ENCODE results near the gene TTLL11.

Gene TTLL11

DNA sequence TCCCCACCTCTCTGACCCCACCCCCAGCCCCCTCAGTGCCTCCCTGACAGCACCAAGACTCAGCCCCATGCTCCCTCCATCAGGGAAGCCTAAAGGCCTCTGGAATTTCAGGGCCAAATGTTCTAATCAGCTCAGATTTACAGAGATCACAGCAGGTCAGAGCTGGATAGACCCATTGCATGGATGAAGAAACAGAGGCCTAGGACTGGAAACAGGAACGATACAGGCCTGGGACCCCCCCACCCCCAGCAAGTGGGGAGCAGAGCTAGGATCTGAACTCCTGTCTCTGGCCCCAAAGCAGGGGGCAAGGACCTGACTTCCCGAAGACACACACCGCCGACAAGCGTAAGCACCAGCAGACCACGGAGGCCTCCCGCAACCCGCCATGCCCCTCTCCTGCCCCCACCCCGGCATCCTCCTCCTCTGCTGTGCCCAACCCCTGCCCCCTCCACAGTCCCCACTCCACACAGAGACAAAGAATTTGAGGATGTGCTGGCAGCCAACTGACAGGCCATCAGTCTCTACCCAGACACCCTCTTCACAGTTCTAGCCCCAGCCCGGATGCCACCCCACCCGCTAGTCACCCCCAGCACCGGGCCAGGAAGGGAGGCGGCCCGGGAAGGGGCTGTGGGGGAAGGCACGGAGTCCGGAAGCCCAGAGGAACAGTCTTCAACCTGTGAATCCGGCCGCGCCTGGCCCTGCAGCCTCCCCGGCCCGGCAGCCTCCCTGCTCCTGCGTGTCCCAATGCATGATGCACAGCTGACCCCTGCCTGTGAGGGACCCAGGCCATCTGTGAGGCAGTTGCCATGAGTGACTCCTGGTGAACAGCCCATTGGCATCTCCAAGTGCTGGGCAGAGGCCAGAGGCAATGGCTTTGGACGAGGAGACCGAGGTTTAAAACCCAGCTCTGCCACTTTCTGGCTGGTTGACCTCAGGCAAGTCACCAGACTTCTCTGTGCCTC is 35.2 kb upstream of the TTLL11 start:
- peaks cover 23% of the 10 kb centered on the region for H3K4me1 Mint-ChIP-seq
- H3K4me3 Mint-ChIP-seq = no peak overlapping the region
- no peak overlapping the region for H3K27ac Mint-ChIP-seq
- DNase-seq (ENCODE audit: low spot score in 2 of 2) (no peak), ATAC-seq (no peak)
- no peaks in the 10 kb centered on the region for H3K36me3 Mint-ChIP-seq
- H3K9me3 Mint-ChIP-seq = no peaks in the 10 kb centered on the region

DNA sequence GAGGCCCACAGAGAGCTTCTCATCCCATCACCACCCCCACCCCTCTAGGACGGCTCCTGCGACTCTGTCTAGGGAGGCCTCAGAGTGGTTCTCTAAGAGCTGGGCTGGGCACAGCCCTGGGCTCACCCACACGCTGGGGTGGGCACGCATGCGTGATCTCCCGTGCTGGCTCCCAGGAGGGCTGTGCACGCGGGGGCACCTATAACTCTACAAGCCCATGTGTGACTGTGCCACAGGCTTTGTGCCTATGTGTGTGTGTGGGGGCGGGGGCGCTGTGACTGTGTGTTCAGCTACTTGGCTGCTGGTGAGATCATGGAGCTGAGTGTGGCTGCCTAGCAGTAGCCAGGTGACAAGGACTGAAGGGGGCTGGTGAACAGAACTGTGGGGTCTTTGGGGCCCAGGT is 34.3 kb upstream of the TTLL11 start:
- DNase-seq (ENCODE audit: low spot score in 2 of 2) (no peak), ATAC-seq (no peak)
- H3K4me1 Mint-ChIP-seq = peaks cover 23% of the 10 kb centered on the region
- H3K4me3 Mint-ChIP-seq = no peak overlapping the region
- no peak overlapping the region for H3K27ac Mint-ChIP-seq
- H3K36me3 Mint-ChIP-seq = no peaks in the 10 kb centered on the region
- H3K9me3 Mint-ChIP-seq = no peaks in the 10 kb centered on the region

DNA sequence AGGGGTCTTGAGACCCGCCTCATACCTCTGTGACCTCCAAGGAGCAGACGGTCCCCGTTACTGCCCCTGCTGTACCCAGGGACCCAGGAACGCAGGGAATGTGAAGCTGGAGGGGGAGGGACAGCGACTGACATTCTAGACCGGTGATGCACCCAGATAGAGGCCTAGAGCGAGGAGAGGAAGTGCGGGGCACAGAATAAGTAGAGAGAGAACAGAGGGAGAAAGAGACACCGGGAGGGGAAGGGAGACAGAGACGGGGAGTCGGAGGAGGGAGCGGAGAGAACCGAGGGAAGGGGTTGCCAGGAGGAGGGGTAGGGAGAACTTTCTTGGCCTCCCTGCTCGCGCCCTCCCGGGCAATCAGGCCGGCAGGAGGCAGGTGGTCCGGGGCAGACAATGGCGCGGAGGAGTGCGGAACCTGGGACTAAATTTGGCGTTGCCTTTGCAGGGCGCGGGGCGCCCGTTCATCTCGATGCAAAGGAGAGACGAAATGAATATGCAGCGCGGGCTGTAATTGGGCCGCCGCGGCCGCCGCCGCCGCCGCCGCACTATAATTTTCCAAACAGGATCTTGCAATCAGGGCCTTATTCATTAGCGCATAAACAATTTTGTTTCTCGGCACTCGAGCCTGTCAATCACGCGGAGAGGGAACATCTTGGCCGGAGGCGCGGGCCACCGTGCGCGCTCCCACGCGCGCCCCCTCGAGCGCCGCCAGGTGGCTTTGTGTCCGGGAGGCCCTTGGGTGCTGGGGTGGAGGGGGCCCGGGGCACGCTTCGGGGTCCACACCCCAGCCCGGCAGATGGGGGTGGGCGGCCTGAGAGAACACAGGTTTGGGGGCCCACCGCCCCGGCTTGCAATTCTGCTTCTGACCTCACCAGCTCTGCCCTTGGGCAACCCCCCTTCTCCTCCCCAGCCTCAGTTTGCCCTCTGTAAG is 33.5 kb upstream of the TTLL11 start:
- Mint-ChIP-seq H3K4me3 (peak overlapping the region; percentile 43), H3K4me1 (peaks cover 23% of the 10 kb centered on the region), H3K27ac (no peak overlapping the region), H3K36me3 (no peaks in the 10 kb centered on the region), H3K9me3 (no peaks in the 10 kb centered on the region)
- ATAC-seq (no peak), DNase-seq (ENCODE audit: low spot score in 2 of 2) (no peak)

DNA sequence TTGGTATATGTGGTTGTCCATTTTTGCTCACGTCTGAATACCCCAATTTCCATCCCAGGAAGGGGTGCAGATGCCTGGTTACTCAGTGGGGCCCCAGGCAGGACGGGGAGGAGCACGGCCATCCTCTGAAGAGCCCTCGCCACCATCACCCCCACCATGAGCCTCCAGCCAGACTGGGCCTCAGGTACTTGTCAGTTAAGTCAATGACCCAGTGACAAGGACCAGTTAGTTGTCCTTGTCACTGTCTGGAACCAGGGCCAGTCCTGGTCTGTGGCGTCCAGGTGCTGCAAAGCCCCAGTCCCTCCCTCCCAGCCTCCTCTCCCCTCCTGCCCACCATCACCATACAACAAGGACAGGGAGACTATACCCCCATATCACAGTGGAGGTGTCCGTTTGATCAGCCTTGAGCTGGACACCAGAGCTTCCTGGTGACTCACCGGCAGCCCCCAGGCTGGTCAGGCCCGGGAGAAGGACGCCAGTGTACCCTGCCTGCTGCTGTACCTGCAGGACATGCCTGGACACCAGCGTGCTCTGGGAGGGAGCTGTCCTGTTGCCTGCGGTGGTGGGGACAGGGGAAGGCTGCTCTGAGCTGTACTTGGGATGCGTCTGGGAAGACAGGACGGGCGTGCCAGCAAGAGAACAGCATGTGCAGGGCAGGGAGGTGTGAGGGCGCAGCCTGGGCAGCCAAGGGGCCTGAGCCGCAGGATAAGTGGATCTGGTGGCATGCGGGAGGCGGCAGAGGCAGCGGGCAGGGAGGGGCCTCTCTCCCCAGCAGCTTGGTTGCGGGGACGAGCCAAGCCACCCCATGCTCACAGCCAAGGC is 32.6 kb upstream of the TTLL11 start:
- peak overlapping the region; percentile 43 for H3K4me3 Mint-ChIP-seq
- H3K27ac Mint-ChIP-seq = no peak overlapping the region
- H3K9me3 Mint-ChIP-seq = no peaks in the 10 kb centered on the region
- no peak for DNase-seq (ENCODE audit: low spot score in 2 of 2)
- H3K36me3 Mint-ChIP-seq = no peaks in the 10 kb centered on the region
- peak; percentile 2 for ATAC-seq
- H3K4me1 Mint-ChIP-seq = peaks cover 23% of the 10 kb centered on the region

DNA sequence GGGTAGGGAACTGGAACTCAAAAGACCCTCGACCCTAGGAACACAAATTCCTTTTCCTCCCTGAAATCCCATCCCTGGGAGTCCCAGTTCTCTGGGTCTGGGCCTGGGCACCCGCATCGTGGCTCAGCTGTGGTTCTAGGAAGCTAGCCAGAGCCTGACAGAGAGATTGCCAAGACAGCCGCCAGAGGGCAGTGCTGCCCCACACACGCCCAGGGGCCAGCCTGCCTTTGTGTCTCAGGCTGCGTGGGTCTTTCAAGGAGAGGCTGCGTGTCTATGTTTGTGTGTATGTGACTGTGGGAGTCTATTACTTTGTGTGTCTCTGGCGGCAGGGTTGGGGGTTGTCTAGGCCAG is 32.0 kb upstream of the TTLL11 start:
- ATAC-seq = peak; percentile 79
- H3K4me3 Mint-ChIP-seq = no peak overlapping the region
- H3K4me1 Mint-ChIP-seq = peaks cover 23% of the 10 kb centered on the region
- no peaks in the 10 kb centered on the region for H3K9me3 Mint-ChIP-seq
- H3K27ac Mint-ChIP-seq = no peak overlapping the region
- DNase-seq (ENCODE audit: low spot score in 2 of 2) = peak; percentile 71 to 88
- H3K36me3 Mint-ChIP-seq = no peaks in the 10 kb centered on the region

DNA sequence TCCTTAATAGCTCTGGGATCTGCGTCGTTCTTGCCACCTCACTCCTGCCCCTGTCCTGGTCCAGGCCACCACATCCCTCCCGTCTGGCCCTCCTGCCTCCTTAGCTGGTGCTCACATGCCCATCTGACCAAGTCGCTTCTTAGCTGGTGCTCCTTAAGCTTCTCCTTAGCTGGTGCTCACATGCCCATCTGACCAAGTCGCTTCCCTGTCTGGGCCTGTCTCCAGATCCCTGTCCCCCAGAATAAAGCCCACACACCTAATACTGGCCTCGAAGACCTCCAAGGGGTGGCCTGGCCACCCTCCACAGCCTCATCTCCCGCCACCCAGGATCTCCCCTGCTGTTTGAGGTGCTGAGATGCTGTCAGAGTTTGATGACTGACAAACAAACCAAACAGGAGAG is 31.4 kb upstream of the TTLL11 start:
- Mint-ChIP-seq H3K36me3 (no peaks in the 10 kb centered on the region), H3K27ac (no peak overlapping the region), H3K9me3 (no peaks in the 10 kb centered on the region), H3K4me1 (peaks cover 23% of the 10 kb centered on the region), H3K4me3 (no peak overlapping the region)
- no peak for ATAC-seq
- DNase-seq (ENCODE audit: low spot score in 2 of 2) = no peak

DNA sequence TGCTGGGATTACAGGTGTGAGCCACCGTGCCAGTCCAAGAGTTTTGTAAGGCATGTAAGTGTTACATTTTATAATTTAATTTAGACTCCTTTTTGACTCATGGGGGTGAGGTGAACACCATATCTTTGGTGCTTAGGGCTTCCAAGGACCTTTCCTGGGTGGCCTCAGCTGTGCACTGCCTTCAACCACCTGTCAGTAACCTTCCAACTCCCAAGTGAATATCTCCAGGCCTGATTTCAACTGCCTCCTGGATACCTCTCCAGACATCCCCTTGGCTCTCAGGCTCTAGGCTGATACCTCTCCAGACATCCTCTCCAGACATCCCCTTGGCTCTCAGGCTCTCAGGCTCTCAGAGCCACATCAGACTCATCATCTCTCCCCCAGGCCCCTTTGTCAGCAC is 30.9 kb upstream of the TTLL11 start:
- H3K4me1 Mint-ChIP-seq = peaks cover 23% of the 10 kb centered on the region
- H3K36me3 Mint-ChIP-seq = no peaks in the 10 kb centered on the region
- H3K27ac Mint-ChIP-seq = no peak overlapping the region
- DNase-seq (ENCODE audit: low spot score in 2 of 2) = no peak
- H3K4me3 Mint-ChIP-seq = no peak overlapping the region
- no peak for ATAC-seq
- H3K9me3 Mint-ChIP-seq = no peaks in the 10 kb centered on the region

DNA sequence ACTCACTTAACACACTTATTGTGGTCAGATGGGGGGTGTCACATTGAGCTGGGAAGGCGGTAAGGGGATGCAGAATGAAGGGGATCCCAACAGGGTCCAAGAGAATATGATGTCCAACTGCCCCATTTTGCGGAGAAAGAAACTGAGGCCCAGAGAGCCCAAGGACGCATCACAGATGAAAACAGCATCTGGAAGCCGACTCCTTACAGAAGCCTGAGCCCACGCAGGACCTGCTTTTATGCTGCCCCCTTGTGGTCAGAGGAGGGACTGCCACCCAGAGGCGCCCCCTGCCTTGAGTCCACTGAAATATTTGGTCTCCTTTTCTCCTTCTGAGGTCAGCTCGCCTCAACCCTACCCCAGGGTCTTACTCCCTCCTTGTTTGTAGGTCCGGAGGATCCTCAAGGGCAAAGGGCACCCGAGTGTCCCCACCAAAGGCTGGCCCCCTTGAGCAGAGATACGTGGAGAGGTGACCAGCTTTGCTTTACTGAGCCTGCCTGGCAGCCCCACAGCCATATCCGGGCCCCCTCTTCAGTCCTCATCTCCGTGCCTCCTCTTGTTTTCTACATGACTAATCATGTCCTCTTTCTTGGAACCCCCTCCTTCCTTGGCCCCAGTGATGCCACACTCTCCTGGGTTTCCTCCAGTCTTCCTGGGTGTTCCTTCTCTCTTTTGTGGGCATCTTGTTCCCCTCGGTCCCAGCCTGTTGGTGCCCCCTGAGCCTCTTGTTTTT is 30.0 kb upstream of the TTLL11 start:
- no peaks in the 10 kb centered on the region for H3K36me3 Mint-ChIP-seq
- H3K4me3 Mint-ChIP-seq = no peak overlapping the region
- H3K9me3 Mint-ChIP-seq = no peaks in the 10 kb centered on the region
- DNase-seq (ENCODE audit: low spot score in 2 of 2) = peak; percentile 68 to 90
- H3K4me1 Mint-ChIP-seq = peaks cover 23% of the 10 kb centered on the region
- ATAC-seq = peak; percentile 57
- H3K27ac Mint-ChIP-seq = no peak overlapping the region

DNA sequence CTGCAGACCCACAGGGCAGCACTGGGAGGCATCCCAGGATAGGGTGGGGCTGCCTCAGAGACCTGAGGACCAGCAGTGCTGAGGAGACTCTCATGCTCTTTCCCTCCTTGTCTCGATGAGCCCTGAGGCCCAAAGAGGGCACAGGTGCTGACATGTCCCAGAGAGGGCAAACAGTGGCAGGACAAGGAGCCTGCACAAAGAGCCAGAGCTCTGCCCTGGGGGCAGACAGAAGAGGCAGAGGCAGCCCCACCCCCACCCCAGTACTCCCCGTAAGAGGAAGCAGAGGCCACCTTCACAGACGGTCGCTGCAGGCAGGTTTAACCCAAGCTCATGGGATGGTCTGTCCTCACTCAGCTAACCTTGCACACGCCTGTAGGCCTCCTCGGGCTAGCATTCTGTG is 29.4 kb upstream of the TTLL11 start:
- Mint-ChIP-seq H3K27ac (peak overlapping the region; percentile 34), H3K9me3 (no peaks in the 10 kb centered on the region), H3K4me1 (peaks cover 23% of the 10 kb centered on the region), H3K36me3 (no peaks in the 10 kb centered on the region), H3K4me3 (no peak overlapping the region)
- peak; percentile 5 for ATAC-seq
- no peak for DNase-seq (ENCODE audit: low spot score in 2 of 2)

DNA sequence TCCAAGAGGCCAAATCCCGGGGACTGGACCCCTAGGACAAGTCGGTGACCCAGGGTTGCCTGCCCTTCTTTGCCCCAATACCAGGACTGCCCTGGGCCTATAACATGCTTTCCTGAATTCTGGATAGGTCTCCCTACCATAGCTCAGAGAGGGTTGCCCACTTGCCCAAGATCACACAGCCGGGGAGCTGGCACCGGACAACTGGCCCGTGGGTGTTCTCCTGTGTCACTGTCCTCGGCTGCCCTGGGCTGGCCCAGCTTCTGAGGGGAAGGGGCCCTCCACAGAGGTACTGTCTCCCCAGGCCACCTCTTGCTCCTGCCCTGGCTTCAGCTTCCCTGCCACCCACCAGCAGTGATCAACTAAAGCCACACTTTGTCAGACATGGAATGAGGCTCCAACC is 28.8 kb upstream of the TTLL11 start:
- H3K4me1 Mint-ChIP-seq = peaks cover 23% of the 10 kb centered on the region
- no peaks in the 10 kb centered on the region for H3K9me3 Mint-ChIP-seq
- DNase-seq (ENCODE audit: low spot score in 2 of 2) (no peak), ATAC-seq (no peak)
- peak overlapping the region; percentile 34 for H3K27ac Mint-ChIP-seq
- no peaks in the 10 kb centered on the region for H3K36me3 Mint-ChIP-seq
- no peak overlapping the region for H3K4me3 Mint-ChIP-seq

DNA sequence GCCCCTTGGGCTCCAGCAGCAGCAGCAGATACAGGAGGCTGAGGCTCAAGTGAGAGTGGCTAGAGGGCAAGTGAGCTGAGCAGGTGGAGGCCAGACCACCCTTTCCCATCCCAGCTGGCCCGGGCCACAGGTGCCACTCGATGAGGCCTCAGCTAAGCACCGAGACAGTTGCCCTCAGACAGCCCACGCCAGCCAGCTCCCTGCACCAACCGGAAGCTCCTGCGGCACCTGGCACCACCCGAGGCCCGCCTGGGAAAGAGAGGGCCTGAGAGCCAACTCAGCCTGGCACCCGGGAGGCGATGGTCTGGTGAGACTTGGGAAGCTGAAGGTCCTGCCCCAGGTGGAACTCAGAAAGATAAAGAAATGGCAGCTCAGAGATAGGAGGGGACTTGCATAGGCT is 28.3 kb upstream of the TTLL11 start:
- H3K36me3 Mint-ChIP-seq = no peaks in the 10 kb centered on the region
- no peaks in the 10 kb centered on the region for H3K9me3 Mint-ChIP-seq
- no peak for DNase-seq (ENCODE audit: low spot score in 2 of 2)
- no peak overlapping the region for H3K27ac Mint-ChIP-seq
- H3K4me1 Mint-ChIP-seq = peaks cover 20% of the 10 kb centered on the region
- no peak for ATAC-seq
- no peak overlapping the region for H3K4me3 Mint-ChIP-seq

DNA sequence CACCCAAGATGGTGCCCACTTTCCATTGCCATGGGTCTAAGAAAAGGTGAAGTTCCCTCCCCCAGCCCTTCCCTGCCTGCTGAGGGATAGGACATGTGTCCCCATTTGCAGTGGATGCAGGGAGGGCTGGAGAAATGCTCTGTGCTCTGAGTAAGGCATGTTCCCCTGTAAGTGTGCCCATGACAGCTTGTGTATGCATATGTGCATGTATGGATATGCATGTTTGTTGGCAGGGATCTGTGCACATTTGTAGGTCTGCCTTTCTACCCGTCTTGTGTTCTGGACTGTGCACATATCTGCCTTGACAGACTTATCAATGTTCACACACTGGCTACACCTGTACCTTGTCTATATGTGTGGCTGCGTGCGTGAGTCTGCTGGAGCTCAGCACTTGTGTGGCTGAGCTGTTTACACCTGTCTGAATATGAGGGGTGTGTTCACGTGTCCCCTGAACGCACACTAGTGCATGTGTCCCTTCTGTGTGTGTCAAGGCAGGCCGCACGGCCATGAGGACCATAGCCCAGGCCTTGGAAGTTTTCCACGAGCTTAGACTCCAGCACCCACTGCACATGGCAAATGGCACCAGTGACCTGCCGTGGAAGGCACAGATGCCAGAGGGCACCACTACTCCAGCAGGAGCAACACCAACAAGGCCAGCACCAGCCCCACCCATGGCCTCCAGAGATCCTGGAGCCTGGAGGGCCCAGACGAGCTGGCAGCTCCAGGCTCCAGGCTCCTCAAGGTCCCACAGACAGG is 27.4 kb upstream of the TTLL11 start:
- H3K4me1 Mint-ChIP-seq = peaks cover 11% of the 10 kb centered on the region
- DNase-seq (ENCODE audit: low spot score in 2 of 2) (no peak), ATAC-seq (no peak)
- no peak overlapping the region for H3K27ac Mint-ChIP-seq
- H3K36me3 Mint-ChIP-seq = no peaks in the 10 kb centered on the region
- no peak overlapping the region for H3K4me3 Mint-ChIP-seq
- no peaks in the 10 kb centered on the region for H3K9me3 Mint-ChIP-seq

DNA sequence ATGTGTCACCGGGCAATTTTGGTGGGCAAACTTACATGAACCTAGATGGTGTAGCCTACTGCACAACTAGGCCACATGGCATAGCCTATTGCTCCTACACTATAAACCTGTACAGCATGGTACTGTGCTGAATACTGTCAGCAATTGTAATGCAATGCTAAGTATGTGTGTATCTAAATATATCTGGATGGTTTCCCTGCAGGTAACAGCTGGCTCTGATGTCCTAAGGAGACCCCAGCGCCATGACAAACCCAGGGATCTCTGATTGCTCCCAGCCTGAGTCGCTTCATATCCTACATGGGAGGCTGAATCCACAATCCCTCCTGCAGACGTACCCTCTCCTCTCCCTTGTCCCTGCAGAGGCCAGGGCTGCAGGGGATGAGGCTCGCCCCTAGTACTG is 26.6 kb upstream of the TTLL11 start:
- DNase-seq (ENCODE audit: low spot score in 2 of 2) = no peak
- Mint-ChIP-seq H3K27ac (no peak overlapping the region), H3K4me1 (peaks cover 4% of the 10 kb centered on the region), H3K36me3 (no peaks in the 10 kb centered on the region), H3K9me3 (no peaks in the 10 kb centered on the region), H3K4me3 (no peak overlapping the region)
- no peak for ATAC-seq

DNA sequence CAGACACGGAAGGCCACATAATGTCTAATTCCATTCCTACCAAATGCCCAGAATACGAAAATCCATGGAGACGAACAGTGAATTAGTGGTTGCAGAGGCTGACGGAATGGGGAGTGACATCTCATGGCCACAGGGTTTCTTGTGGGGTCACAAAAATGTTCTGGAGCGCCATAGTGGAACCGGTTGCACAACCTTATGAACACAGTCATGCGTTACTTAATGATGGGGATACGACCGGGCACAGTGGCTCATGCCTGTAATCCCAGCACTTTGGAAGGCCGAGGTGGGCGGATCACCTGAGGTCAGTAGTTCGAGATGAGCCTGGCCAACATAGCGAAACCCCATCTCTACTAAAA is 26.0 kb upstream of the TTLL11 start:
- no peak for ATAC-seq
- Mint-ChIP-seq H3K27ac (no peak overlapping the region), H3K36me3 (no peaks in the 10 kb centered on the region), H3K4me3 (no peak overlapping the region), H3K9me3 (no peaks in the 10 kb centered on the region), H3K4me1 (no peaks in the 10 kb centered on the region)
- DNase-seq (ENCODE audit: low spot score in 2 of 2) = no peak

Measured in stimulated activated effector memory CD8-positive, alpha-beta T cell treated with anti-CD3 and anti-CD28 coated beads, Interleukin-12 subunit alpha, Interleukin-12 subunit beta, amount 100 ng/mL, for 72 hours (primary cell).